Smooth muscle cell (in vitro differentiated cells): Measurements from ENCODE around the gene CLEC16A. TPM values are rescaled to one million over a fixed set of nuclear protein-coding genes. Genes with fewer than 3 reads are reported as not detected.

Experiments used
- DNase-seq: peaks from one replicate; lab custom pipeline; 2025; ENCODE audit not compliant: unreplicated experiment; lab: John Stamatoyannopoulos, UW
- H2AFZ ChIP-seq: fragments of 200-600 bp; sonication (generic); 2 replicates; pipeline ENCODE4 v1.6.0; 2016; ENCODE audit warnings: antibody characterized with exemption, low read depth, mild to moderate bottlenecking
- H3F3A ChIP-seq: fragments of 200-600 bp; sonication (generic); 2 replicates; pipeline ENCODE4 v1.6.0; 2017; ENCODE audit warnings: antibody characterized with exemption, low read depth
- H3K27ac ChIP-seq: fragments of 200-600 bp; sonication (generic); 2 replicates; pipeline ENCODE4 v1.5.1; 2016; ENCODE audit warnings: low read depth, mild to moderate bottlenecking
- H3K27me3 ChIP-seq: fragments of 200-600 bp; sonication (generic); 2 replicates; pipeline ENCODE4 v1.6.1; 2016; ENCODE audit warnings: low read depth, mild to moderate bottlenecking
- H3K36me3 ChIP-seq: fragments of 200-600 bp; sonication (generic); 2 replicates; pipeline ENCODE4 v1.5.1; 2016; ENCODE audit warnings: low read depth
- H3K4me1 ChIP-seq: fragments of 200-600 bp; sonication (generic); 2 replicates; pipeline ENCODE4 v1.5.1; 2016; ENCODE audit warnings: low read depth
- H3K4me2 ChIP-seq: fragments of 200-600 bp; sonication (generic); 2 replicates; pipeline ENCODE4 v1.6.0; 2016; ENCODE audit warnings: mild to moderate bottlenecking
- H3K4me3 ChIP-seq: fragments of 200-600 bp; sonication (generic); 2 replicates; pipeline ENCODE4 v1.5.1; 2016; ENCODE audit warnings: mild to moderate bottlenecking
- H3K79me2 ChIP-seq: fragments of 200-600 bp; sonication (generic); 2 replicates; pipeline ENCODE4 v1.6.0; 2016; ENCODE audit warnings: low read depth, mild to moderate bottlenecking
- H3K9ac ChIP-seq: fragments of 200-600 bp; sonication (generic); 2 replicates; pipeline ENCODE4 v1.6.0; 2016; ENCODE audit warnings: low read depth
- H3K9me3 ChIP-seq: fragments of 200-600 bp; sonication (generic); replicated peaks from 2 replicates; pipeline ENCODE4 v1.5.1; 2016; ENCODE audit warnings: low read depth
- H4K20me1 ChIP-seq: fragments of 200-600 bp; sonication (generic); 2 replicates; pipeline ENCODE4 v1.6.0; 2016; ENCODE audit warnings: low read depth
- WGBS: methylation state at CpG from one replicate; pipeline ENCODE4 v1.1.7; 2016; ENCODE audit warnings: low lambda C conversion rate; 5-methylcytosine and 5-hydroxymethylcytosine counted together
- polyA plus RNA-seq: library from polyadenylated mRNA; unstranded; fragments of >200 nt; fragmentation: Nextera tagmentation; extraction: Ambion mirVana; gene quantifications from 2 replicates; pipeline ENCODE4 v1.2.1, GENCODE V29; 2016
- total RNA-seq: library from RNA; depleted of rRNA; stranded (reverse); fragments of >200 nt; gene quantifications from 2 replicates; pipeline ENCODE4 v1.2.3, GENCODE V29; 2014
- TF ChIP-seq, protein P1 (sequence below): fragments of 200-600 bp; sonication (generic); IDR thresholded peaks from 2 replicates; pipeline ENCODE4 v1.5.1; 2017; ENCODE audit warnings: borderline replicate concordance, mild to moderate bottlenecking, antibody characterized with exemption; ENCODE audit not compliant: insufficient read depth, poor library complexity, severe bottlenecking

The CLEC16A gene
- total and polyA plus RNA-seq, 2 experiments from 2014 or later, result 12.6 to 16.2 TPM

DNA sequence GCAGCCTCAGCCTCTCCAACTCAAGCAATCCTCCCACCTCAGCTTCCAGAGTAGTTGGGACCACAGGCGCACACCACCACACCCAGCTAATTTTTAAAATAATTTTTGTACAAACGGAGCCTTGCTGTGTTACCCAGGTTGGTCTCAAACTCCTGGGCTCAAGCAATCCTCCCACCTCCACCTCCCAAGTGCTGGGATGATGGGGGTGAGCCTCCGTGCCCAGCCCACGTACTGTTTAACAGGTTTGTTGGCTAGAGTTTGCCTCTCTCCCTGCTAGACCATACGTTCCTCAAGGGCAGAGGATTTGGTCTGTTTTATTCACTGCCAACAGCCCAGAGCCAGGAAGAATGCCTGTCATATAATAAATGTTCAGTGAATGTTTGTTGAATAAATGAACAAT, 285.1 kb downstream of the CLEC16A start:
- no peak overlapping the region for H3K27ac ChIP-seq
- H3K4me3 ChIP-seq, result no peak overlapping the region
- TF ChIP-seq, protein P1, sequence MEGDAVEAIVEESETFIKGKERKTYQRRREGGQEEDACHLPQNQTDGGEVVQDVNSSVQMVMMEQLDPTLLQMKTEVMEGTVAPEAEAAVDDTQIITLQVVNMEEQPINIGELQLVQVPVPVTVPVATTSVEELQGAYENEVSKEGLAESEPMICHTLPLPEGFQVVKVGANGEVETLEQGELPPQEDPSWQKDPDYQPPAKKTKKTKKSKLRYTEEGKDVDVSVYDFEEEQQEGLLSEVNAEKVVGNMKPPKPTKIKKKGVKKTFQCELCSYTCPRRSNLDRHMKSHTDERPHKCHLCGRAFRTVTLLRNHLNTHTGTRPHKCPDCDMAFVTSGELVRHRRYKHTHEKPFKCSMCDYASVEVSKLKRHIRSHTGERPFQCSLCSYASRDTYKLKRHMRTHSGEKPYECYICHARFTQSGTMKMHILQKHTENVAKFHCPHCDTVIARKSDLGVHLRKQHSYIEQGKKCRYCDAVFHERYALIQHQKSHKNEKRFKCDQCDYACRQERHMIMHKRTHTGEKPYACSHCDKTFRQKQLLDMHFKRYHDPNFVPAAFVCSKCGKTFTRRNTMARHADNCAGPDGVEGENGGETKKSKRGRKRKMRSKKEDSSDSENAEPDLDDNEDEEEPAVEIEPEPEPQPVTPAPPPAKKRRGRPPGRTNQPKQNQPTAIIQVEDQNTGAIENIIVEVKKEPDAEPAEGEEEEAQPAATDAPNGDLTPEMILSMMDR, result no peak
- H3K4me1 ChIP-seq, result no peaks in the 10 kb centered on the region
- H4K20me1 ChIP-seq, result no peaks in the 10 kb centered on the region
- H2AFZ ChIP-seq, result no peak overlapping the region
- no peaks in the 10 kb centered on the region for H3K36me3 ChIP-seq
- H3K9ac ChIP-seq, result no peak overlapping the region
- no peak overlapping the region for H3K4me2 ChIP-seq
- 90% methylated on average over 5 of the region's 5 CpGs for WGBS
- no peaks in the 10 kb centered on the region for H3F3A ChIP-seq
- no peaks in the 10 kb centered on the region for H3K9me3 ChIP-seq
- H3K79me2 ChIP-seq, result no peaks in the 10 kb centered on the region
- no peak for DNase-seq
- H3K27me3 ChIP-seq, result no peaks in the 10 kb centered on the region

DNA sequence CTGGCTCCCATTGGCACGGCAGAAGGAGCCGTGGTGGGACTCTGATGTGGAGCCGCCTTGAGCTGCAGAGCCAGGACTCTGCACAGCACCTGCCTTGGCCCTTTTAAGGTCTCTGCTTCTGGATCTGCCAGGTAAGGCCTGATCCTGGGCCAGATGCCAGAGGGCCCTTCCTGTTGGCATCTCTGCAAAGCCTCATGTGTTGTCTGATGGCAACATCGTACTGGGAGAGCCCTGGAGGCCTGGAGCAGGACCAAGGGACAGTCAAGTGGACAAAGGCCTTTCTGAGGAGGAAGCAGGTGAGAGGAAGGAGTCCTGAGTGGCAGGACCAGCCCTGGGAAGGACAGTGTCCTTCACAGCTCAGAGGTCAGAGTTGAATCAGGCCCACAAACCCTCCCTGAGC, 285.5 kb downstream of the CLEC16A start:
- Histone ChIP-seq H3K9me3 (no peaks in the 10 kb centered on the region), H3K9ac (no peak overlapping the region), H3K4me3 (no peak overlapping the region), H3K27ac (no peak overlapping the region), H3K27me3 (no peaks in the 10 kb centered on the region), H3K4me1 (no peaks in the 10 kb centered on the region), H3K36me3 (no peaks in the 10 kb centered on the region), H3K79me2 (no peaks in the 10 kb centered on the region), H3K4me2 (no peak overlapping the region), H2AFZ (no peak overlapping the region), H4K20me1 (no peaks in the 10 kb centered on the region), H3F3A (no peaks in the 10 kb centered on the region)
- no peak for DNase-seq
- WGBS, result 90% methylated on average over 4 of the region's 4 CpGs
- TF ChIP-seq, protein P1, result no peak

DNA sequence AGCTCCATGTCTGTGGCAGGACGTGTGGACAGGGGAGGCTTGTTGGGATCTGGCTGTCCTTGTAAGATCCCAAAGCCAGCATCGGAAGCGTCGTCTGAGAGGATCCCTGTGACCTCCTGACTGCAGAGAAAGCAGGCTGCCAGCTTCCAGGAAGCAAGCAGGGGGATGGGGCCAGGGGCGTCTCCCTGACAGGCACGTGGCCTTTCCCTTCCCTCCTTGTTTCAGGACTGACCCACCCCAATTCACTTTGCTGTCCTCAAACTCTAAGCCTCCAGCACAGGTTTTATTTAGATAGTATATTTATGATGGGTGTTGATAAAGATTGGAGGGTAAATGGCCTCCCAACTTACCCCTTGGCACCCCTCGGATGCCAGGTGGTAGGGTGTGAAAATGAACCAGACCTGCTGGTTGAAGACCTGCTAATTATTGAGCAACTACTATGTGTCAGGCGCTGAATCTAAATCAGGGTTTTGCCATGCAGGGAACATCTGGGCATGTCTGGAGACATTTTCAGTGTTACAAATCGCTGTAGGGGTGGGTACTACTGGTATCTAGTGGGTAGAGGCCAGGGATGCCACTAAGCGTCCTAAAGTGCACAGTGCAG, 287.1 kb downstream of the CLEC16A start:
- Histone ChIP-seq H4K20me1 (no peaks in the 10 kb centered on the region), H3F3A (no peaks in the 10 kb centered on the region), H3K27ac (no peak overlapping the region), H3K9ac (no peak overlapping the region), H3K79me2 (no peaks in the 10 kb centered on the region), H3K9me3 (no peaks in the 10 kb centered on the region), H3K4me2 (no peak overlapping the region), H3K4me3 (no peak overlapping the region), H3K4me1 (no peaks in the 10 kb centered on the region), H3K36me3 (no peaks in the 10 kb centered on the region), H3K27me3 (no peaks in the 10 kb centered on the region), H2AFZ (no peak overlapping the region)
- DNase-seq, result no peak
- 76% methylated on average over 10 of the region's 10 CpGs for WGBS
- TF ChIP-seq, protein P1, result no peak

Other genes with a start within 250 kb of the CLEC16A start
- not detected in 2 replicates for gene TEKT5, start 249.6 kb upstream of the CLEC16A start, total RNA-seq
- gene TEKT5, start 249.6 kb upstream of the CLEC16A start, polyA plus RNA-seq, result not detected in 2 replicates
- gene NUBP1, start 200.7 kb upstream of the CLEC16A start, total RNA-seq, result 7.2 and 7.6 TPM in 2 replicates
- gene NUBP1, start 200.7 kb upstream of the CLEC16A start, polyA plus RNA-seq, result 11.8 and 17.5 TPM in 2 replicates
- gene TVP23A, start 125.8 kb upstream of the CLEC16A start, total RNA-seq, result 0.13 and 0.58 TPM in 2 replicates
- gene TVP23A, start 125.8 kb upstream of the CLEC16A start, polyA plus RNA-seq, result 0.45 TPM in 2 replicates
- gene CIITA, start 67.4 kb upstream of the CLEC16A start, total RNA-seq, result not detected in 2 replicates
- 0.11 and 0.31 TPM in 2 replicates for gene CIITA, start 67.4 kb upstream of the CLEC16A start, polyA plus RNA-seq
- 29.9 and 71.8 TPM in 2 replicates for gene DEXI, start 2.1 kb upstream of the CLEC16A start, total RNA-seq
- 58.5 and 59.4 TPM in 2 replicates for gene DEXI, start 2.1 kb upstream of the CLEC16A start, polyA plus RNA-seq